GM10248 (cell line): ENCODE data around the gene YY1AP1.
"Not testable (repeated sequence)": the region's sequence is repeated elsewhere in the genome, so short reads cannot be mapped to it uniquely, and the experiment has no call there.

Source experiments
- CTCF ChIA-PET: fragments of 300-600 bp; sonication (Branson Sonifier 250); formaldehyde crosslinking; extraction: SDS; loops from one replicate; lab custom pipeline; 2021; ENCODE audit warnings: antibody characterized with exemption; lab: Yijun Ruan, JAX
- POLR2A ChIA-PET: fragments of 350-650 bp; sonication (Branson Sonifier 250); formaldehyde crosslinking; extraction: SDS; loops from one replicate; lab custom pipeline; 2020; ENCODE audit warnings: antibody characterized with exemption; lab: Yijun Ruan, JAX
- DNase-seq: peaks from one replicate; pipeline ENCODE4 v3.0.0; 2012; ENCODE audit errors: extremely low spot score
- TF ChIP-seq, protein P1 (sequence below): IDR thresholded peaks from 2 replicates; pipeline ENCODE4 v1.5.1; 2012; ENCODE audit warnings: mild to moderate bottlenecking, low read depth; ENCODE audit errors: extremely low read depth, missing control alignments, control extremely low read depth

YY1AP1 gene

GRCh38 chr1:155645034-155645598 is 43.5 kb downstream of the YY1AP1 start:
- no peak for DNase-seq
- TF ChIP-seq, protein P1, sequence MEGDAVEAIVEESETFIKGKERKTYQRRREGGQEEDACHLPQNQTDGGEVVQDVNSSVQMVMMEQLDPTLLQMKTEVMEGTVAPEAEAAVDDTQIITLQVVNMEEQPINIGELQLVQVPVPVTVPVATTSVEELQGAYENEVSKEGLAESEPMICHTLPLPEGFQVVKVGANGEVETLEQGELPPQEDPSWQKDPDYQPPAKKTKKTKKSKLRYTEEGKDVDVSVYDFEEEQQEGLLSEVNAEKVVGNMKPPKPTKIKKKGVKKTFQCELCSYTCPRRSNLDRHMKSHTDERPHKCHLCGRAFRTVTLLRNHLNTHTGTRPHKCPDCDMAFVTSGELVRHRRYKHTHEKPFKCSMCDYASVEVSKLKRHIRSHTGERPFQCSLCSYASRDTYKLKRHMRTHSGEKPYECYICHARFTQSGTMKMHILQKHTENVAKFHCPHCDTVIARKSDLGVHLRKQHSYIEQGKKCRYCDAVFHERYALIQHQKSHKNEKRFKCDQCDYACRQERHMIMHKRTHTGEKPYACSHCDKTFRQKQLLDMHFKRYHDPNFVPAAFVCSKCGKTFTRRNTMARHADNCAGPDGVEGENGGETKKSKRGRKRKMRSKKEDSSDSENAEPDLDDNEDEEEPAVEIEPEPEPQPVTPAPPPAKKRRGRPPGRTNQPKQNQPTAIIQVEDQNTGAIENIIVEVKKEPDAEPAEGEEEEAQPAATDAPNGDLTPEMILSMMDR, result no peak
- POLR2A ChIA-PET, result no interaction called here
- CTCF ChIA-PET, result no interaction called here

DNA sequence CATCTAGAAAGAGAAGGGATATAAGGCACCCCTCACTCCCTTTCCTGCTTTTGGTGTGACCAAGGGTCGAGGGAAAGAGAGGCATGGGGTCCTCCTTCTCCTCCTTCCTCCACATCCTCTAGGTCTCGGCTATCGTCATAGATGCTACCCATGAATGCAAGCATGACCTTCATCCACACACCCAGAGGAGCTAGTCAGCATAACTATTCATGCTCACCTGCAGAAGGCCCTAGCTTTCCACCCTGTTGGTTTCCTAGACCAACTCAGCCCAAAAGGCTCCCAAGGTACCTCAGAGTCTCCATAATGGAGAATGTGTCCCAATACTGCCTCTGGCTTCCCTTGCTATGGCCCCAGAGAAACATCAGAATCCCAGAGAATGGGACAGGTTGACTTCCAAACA is 45.3 kb downstream of the YY1AP1 start:
- no peak for DNase-seq
- ChIA-PET CTCF (no interaction called here), POLR2A (no interaction called here)
- TF ChIP-seq, protein P1, result no peak

DNA sequence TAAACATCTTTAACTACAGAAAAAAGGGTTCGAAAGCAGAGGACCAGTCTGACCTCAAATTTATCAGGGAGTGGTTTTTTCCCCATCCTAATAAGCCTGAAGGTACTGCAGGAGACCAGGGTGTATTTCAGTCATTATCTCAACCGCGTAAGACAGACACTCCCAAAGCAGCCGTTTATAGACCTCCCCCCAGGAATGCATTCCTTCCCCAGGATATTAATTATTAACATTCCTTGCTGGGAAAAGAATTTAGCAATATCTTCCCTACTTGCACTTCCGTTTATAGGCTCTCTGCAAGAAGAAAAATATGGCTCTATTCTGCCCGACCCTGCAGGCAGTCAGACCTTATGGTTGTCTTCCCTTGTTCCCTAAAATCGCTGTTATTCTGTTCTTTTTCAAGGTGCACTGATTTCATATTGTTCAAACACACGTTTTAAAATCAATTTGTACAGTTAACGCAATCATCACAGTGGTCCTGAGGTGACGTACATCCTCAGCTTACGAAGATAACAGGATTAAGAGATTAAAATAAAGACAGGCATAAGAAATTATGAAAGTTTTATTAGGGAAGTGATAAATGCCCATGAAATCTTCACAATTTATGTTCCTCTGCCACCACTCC is 45.9 kb downstream of the YY1AP1 start:
- DNase-seq, CTCF ChIA-PET, POLR2A ChIA-PET: not testable (repeated sequence)

- ChIA-PET POLR2A (no interaction called here), CTCF (interaction anchor here (0.6 to 1.3 kb wide), 2 partner anchors 82 to 149 kb away, joined by 3 read pairs; no protein-coding TSS in a partner anchor)
- TF ChIP-seq, protein P1, result no peak
- no peak for DNase-seq
Measured at GRCh38 chr1:155640367-155640766, 48.2 kb downstream of the YY1AP1 start.

DNA sequence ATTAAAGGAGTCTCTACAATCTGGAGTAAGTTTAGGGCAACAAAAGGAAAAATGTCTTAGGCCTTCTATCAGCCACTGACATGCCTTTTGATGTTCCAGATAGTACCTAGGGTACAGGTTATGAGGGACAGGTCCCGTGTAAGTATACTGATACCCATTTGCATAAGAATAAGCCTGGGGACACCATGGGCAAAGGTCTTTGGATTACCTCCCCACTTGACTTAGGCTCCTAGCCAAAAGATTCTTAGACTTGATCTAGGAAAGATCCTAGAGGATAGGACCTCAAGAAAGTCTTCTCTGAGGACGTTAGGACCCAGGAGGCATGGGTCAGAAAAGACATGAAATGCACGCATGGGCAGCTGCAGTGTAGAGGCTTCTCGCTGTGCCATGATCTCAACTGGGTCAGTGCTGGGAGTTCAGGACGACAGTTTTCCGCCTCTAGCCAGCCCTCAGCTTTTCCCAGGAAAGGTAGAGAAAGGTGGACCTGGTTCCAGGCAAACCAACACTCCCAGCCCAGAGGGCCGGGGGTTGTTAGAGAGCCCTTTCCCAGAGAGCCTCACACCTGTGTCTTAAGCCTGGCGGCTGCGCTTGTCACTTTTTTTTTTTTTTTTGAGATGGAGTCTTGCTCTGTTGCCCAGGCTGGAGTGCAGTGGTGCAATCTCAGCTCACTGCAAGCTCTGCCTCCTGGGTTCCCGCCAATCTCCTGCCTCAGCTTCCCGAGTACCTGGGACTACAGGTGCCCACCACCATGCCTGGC is 52.0 kb downstream of the YY1AP1 start:
- ChIA-PET CTCF (interaction anchor here (0.7 kb wide), 1 partner anchor 385 kb away, joined by 3 read pairs; no protein-coding TSS in a partner anchor), POLR2A (no interaction called here)
- TF ChIP-seq, protein P1, result no peak
- DNase-seq, result no peak

GRCh38 chr1:155626428-155626827 is 62.1 kb downstream of the YY1AP1 start:
- CTCF ChIA-PET, DNase-seq, POLR2A ChIA-PET: not testable (repeated sequence)

DNA sequence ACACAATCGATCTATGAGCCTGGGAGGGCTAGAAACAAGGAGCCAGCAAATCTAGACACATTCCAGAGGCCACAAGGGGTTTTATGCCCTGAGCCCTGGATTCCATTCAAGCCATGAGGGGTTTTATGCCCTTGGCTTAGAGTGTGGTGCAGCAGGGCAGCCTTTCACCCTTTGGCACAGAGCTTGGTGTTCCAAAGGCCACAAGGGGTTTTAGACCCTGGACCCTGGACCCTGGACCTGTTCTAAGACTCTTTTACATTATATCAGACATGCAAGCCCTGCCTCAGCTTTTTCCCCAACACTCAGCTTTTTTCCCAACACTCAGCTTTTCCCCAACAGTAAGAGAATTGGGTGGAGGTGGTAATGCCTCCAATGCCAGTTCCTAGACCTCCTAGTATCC is 65.2 kb downstream of the YY1AP1 start:
- POLR2A ChIA-PET, result interaction anchor here (0.6 kb wide), 1 partner anchor 45 kb away, joined by 5 read pairs; no protein-coding TSS in a partner anchor
- DNase-seq, result no peak
- CTCF ChIA-PET, result no interaction called here
- TF ChIP-seq, protein P1, result no peak
